Fibroblast of lung (primary cell): ENCODE measurements around the gene MFSD12.
"Not testable (repeated sequence)": the region's sequence is repeated elsewhere in the genome, so short reads cannot be mapped to it uniquely, and the experiment has no call there.

Experiments used
- EZH2 ChIP-seq: IDR thresholded peaks from 2 replicates; pipeline ENCODE4 v1.5.1; 2012; ENCODE audit warnings: low read length, control low read depth, mild to moderate bottlenecking; ENCODE audit errors: missing control alignments
- TF ChIP-seq, protein P1 (sequence below), 2 donors: IDR thresholded peaks in 1 of 2; conservative IDR thresholded peaks in 1 of 2; 1 replicate in 1 of 2; 2 replicates in 1 of 2; pipeline ENCODE4 v1.5.1; 2011 to 2012; ENCODE audit warnings: low read length in 2 of 2, control low read depth in 1 of 2, inconsistent platforms in 1 of 2, low read depth in 1 of 2, mild to moderate bottlenecking in 1 of 2

GRCh38 chr19:3584036-3584802 is 26.8 kb upstream of the MFSD12 start:
- TF ChIP-seq, protein P1, sequence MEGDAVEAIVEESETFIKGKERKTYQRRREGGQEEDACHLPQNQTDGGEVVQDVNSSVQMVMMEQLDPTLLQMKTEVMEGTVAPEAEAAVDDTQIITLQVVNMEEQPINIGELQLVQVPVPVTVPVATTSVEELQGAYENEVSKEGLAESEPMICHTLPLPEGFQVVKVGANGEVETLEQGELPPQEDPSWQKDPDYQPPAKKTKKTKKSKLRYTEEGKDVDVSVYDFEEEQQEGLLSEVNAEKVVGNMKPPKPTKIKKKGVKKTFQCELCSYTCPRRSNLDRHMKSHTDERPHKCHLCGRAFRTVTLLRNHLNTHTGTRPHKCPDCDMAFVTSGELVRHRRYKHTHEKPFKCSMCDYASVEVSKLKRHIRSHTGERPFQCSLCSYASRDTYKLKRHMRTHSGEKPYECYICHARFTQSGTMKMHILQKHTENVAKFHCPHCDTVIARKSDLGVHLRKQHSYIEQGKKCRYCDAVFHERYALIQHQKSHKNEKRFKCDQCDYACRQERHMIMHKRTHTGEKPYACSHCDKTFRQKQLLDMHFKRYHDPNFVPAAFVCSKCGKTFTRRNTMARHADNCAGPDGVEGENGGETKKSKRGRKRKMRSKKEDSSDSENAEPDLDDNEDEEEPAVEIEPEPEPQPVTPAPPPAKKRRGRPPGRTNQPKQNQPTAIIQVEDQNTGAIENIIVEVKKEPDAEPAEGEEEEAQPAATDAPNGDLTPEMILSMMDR (conservative IDR thresholded peaks at IDR 0.05 in 1 of 2, IDR thresholded peaks at IDR 0.05 in 1 of 2; ENCODE audit: low read depth in 1 of 2, low read length in 2 of 2), result not testable (repeated sequence)
- not testable (repeated sequence) for TF ChIP-seq EZH2
